GM20000 (cell line): Measurements from ENCODE around the gene STX1B.
"Not testable (repeated sequence)": the region's sequence is repeated elsewhere in the genome, so short reads cannot be mapped to it uniquely, and the experiment has no call there.

ENCODE experiments used
- DNase-seq: peaks from one replicate; pipeline ENCODE4 v3.0.0; 2012; ENCODE audit warnings: low spot score
- TF ChIP-seq, protein P1 (sequence below): IDR thresholded peaks from 2 replicates; pipeline ENCODE4 v1.5.1; 2012; ENCODE audit warnings: mild to moderate bottlenecking, control low read depth; ENCODE audit errors: extremely low read depth, missing control alignments

STX1B gene

DNA sequence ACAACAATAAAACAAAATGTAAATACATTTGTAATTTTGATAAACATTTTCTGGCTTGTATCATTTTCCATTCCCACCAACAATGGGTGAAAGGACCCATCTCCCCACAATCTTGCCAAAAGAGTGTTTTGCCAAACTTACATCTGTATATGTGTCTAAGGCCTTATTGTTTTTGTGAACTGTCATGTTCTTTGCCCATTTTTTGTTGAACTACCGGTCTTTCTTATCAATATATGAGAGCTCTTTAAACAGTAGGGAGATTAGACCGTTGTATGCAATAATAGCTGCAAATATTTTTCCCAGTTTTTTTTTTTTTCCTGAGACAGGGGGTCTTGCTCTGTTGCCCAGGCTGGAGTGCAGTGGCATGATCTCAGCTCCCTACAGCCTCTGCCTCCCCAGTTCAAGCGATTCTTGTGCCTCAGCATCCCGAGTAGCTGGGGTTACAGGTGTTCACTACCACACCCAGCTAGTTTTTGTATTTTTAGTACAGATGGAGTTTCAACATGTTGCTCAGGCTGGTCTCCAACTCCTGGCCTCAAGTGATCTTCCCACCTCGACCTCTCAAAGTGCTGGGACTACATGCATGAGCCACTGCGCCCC lies 13.3 kb upstream of the STX1B start:
- no peak for DNase-seq
- TF ChIP-seq, protein P1, sequence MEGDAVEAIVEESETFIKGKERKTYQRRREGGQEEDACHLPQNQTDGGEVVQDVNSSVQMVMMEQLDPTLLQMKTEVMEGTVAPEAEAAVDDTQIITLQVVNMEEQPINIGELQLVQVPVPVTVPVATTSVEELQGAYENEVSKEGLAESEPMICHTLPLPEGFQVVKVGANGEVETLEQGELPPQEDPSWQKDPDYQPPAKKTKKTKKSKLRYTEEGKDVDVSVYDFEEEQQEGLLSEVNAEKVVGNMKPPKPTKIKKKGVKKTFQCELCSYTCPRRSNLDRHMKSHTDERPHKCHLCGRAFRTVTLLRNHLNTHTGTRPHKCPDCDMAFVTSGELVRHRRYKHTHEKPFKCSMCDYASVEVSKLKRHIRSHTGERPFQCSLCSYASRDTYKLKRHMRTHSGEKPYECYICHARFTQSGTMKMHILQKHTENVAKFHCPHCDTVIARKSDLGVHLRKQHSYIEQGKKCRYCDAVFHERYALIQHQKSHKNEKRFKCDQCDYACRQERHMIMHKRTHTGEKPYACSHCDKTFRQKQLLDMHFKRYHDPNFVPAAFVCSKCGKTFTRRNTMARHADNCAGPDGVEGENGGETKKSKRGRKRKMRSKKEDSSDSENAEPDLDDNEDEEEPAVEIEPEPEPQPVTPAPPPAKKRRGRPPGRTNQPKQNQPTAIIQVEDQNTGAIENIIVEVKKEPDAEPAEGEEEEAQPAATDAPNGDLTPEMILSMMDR, result no peak

GRCh38 chr16:31023252-31023602 lies 12.8 kb upstream of the STX1B start:
- DNase-seq, result no peak
- TF ChIP-seq, protein P1, result no peak

- TF ChIP-seq, protein P1, result no peak
- DNase-seq, result no peak
These were observed 12.3 kb upstream of the STX1B start for GRCh38 chr16:31022544-31023251.

- DNase-seq, result no peak
- TF ChIP-seq, protein P1, result no peak
These were observed 10.1 kb upstream of the STX1B start for GRCh38 chr16:31020536-31020935.

DNA sequence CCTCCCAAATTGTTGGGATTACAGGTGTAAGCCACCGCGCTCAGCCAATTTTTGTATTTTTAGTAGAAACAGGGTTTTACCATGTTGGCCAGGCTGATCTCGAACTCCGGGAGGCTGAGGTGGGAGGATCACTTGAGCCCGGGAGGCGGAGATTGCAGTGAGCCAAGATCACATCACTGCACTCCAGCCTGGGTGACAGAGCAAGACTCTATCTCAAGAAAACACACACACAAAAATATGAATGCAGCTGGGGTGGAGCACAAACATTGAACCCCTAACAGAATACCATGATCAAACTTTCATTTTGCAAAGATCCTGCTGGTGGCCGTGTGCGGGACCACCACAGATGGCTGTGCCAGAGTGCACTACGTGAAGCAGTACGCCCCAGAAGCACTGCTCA lies 7.3 kb upstream of the STX1B start:
- DNase-seq, result not testable (repeated sequence)

GRCh38 chr16:31016018-31016417 lies 5.6 kb upstream of the STX1B start:
- TF ChIP-seq, protein P1, result no peak
- DNase-seq, result no peak

DNA sequence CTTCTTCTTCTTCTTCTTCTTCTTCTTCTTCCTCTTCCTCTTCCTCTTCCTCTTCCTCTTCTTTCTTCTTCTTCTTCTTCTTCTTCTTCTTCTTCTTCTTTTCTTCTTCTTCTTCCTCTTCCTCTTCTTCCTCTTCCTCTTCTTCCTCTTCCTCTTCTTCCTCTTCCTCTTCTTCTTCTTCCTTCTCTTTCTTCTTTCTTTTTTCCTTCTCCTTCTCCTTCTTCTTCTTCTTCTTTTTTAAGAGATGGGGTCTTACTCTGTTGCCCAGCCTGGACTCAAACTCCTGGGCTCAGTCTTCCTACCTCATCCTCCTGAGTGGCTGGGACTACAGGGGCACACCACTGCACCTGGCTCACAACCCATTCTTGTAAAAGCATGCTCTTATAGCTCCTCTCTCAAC lies 2.9 kb upstream of the STX1B start:
- DNase-seq, result not testable (repeated sequence)

DNA sequence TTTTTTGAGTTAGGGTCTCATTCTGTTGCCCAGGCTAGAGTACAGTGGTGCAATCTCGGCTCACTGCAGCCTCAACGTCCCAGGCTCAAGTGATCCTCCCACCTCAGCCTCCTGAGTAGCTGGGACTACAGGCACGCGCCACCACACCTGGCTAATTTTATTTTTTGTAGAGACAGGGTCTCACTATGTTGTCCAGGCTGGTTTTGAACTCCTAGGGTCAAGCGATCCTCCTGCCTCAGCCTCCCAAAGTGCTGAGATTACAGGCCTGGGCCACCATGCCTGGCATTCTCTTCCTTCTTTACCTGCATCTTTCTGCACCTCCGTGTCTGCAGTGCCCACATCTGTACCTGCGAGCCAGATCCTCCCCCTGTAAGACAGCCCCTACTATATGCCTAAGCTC lies 1.4 kb upstream of the STX1B start:
- DNase-seq, result not testable (repeated sequence)

- DNase-seq, result no peak
- TF ChIP-seq, protein P1, result no peak
These were observed 399 bp downstream of the STX1B start for GRCh38 chr16:31009894-31010584.
